ENCODE measurements around the gene STX19. TPM values are rescaled to one million over a fixed set of nuclear protein-coding genes. Genes with fewer than 3 reads are reported as not detected.

The STX19 gene
- total and polyA plus RNA-seq, 2 experiments from 2014 or later: 0.12 to 0.47 TPM

- no peaks in the 10 kb centered on the region for H4K20me1 ChIP-seq (ENCODE audit: insufficient read depth, poor library complexity, severe bottlenecking)
These were observed 14.9 kb upstream of the STX19 start for GRCh38 chr3:94043285-94043684.

DNA sequence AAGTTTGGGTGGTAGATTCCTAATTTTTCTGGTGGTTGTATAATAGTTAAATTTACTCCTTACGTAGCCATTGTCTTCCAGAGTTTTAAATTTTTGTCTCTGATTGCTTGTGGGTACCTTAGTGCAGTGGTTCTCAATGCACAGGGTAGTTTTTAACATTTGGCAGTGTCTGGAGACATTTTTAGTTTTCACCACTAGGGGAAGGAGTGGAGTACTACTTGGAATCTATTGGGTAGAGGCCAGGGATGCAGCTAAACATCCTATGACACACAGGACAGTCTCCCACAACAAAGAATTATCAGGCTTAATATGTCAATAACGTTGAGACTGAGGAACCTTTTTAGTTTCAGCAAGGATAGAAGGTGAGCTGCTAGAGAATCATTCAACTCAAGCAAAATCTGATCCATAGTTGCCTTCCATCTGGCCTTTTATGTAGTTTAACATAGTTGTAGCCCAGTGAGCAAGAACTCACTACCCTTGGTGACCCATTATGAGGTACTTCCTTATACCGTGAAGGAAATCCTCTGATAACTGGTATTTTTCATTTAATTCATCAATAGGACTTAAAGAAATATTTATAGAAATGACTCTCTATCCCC is 8.6 kb upstream of the STX19 start:
- TF ChIP-seq, protein P1, sequence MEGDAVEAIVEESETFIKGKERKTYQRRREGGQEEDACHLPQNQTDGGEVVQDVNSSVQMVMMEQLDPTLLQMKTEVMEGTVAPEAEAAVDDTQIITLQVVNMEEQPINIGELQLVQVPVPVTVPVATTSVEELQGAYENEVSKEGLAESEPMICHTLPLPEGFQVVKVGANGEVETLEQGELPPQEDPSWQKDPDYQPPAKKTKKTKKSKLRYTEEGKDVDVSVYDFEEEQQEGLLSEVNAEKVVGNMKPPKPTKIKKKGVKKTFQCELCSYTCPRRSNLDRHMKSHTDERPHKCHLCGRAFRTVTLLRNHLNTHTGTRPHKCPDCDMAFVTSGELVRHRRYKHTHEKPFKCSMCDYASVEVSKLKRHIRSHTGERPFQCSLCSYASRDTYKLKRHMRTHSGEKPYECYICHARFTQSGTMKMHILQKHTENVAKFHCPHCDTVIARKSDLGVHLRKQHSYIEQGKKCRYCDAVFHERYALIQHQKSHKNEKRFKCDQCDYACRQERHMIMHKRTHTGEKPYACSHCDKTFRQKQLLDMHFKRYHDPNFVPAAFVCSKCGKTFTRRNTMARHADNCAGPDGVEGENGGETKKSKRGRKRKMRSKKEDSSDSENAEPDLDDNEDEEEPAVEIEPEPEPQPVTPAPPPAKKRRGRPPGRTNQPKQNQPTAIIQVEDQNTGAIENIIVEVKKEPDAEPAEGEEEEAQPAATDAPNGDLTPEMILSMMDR (IDR thresholded peaks at IDR 0.05; ENCODE audit: poor library complexity): peak; percentile 15
- no peak for TF ChIP-seq EZH2 (IDR thresholded peaks at IDR 0.05; ENCODE audit: borderline replicate concordance)
- Histone ChIP-seq H2AFZ (no peak overlapping the region), H3K27me3 (no peaks in the 10 kb centered on the region), H3K27ac (no peak overlapping the region), H3K9me3 (ENCODE audit: low read depth) (no peaks in the 10 kb centered on the region), H3K9me2 (replicated peaks; ENCODE audit: insufficient read depth) (no peaks in the 10 kb centered on the region), H3K79me2 (no peaks in the 10 kb centered on the region), H3K4me2 (no peak overlapping the region), H3K4me3 (no peak overlapping the region), H4K20me1 (ENCODE audit: insufficient read depth, poor library complexity, severe bottlenecking) (no peaks in the 10 kb centered on the region), H3K4me1 (ENCODE audit: insufficient read depth) (no peaks in the 10 kb centered on the region), H3K36me3 (replicated peaks; ENCODE audit: insufficient read depth, low read depth) (no peaks in the 10 kb centered on the region)
- peak; percentile 7 for DNase-seq (ENCODE audit: low spot score)
- 83% methylated on average over 3 of the region's 3 CpGs for WGBS (ENCODE audit: low lambda C conversion rate, missing lambda C conversion rate)

More at GRCh38 chr3:94043285-94043684, 14.9 kb upstream of the STX19 start:
- Histone ChIP-seq H3K9me2 (replicated peaks; ENCODE audit: insufficient read depth) (no peaks in the 10 kb centered on the region), H3K9me3 (ENCODE audit: low read depth) (no peaks in the 10 kb centered on the region), H3K4me2 (no peak overlapping the region), H3K4me1 (ENCODE audit: insufficient read depth) (no peaks in the 10 kb centered on the region), H3K36me3 (replicated peaks; ENCODE audit: insufficient read depth, low read depth) (no peaks in the 10 kb centered on the region), H3K79me2 (no peaks in the 10 kb centered on the region), H3K4me3 (no peak overlapping the region), H2AFZ (no peak overlapping the region), H3K27ac (no peak overlapping the region), H3K27me3 (no peaks in the 10 kb centered on the region)
- no peak for DNase-seq (ENCODE audit: low spot score)
- TF ChIP-seq EZH2phosphoT487 (IDR thresholded peaks at IDR 0.05; ENCODE audit: low read depth, severe bottlenecking, unreplicated experiment): no peak
- TF ChIP-seq, protein P1 (IDR thresholded peaks at IDR 0.05; ENCODE audit: poor library complexity): no peak
- TF ChIP-seq EZH2 (IDR thresholded peaks at IDR 0.05; ENCODE audit: borderline replicate concordance): no peak
- 97% methylated on average over 1 of the region's 1 CpG for WGBS (ENCODE audit: low lambda C conversion rate, missing lambda C conversion rate)

DNA sequence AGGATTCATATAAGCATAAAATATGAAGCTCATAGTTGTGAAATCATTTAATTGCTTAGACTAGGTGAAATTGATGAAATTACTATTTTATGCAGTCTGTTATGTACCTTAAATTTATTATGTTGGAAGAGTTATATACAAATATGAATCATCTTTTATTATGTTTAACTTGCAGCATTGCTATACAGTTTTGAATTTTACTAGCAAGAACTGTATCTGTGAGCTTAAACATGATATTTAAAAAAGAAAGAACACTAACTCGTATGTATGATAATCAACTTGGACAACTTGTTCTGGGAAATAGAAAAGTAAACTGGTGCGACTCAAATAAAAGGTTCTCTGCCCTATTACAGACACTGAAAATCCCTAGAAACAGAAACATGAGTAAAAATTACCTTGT is 1.8 kb downstream of the STX19 start:
- Histone ChIP-seq H3K9me3 (ENCODE audit: low read depth) (no peaks in the 10 kb centered on the region), H3K27ac (no peak overlapping the region), H3K9me2 (replicated peaks; ENCODE audit: insufficient read depth) (no peaks in the 10 kb centered on the region), H3K4me1 (ENCODE audit: insufficient read depth) (no peaks in the 10 kb centered on the region), H3K4me3 (no peak overlapping the region), H3K27me3 (no peaks in the 10 kb centered on the region), H2AFZ (no peak overlapping the region), H3K79me2 (no peaks in the 10 kb centered on the region), H3K4me2 (no peak overlapping the region), H3K36me3 (replicated peaks; ENCODE audit: insufficient read depth, low read depth) (no peaks in the 10 kb centered on the region), H4K20me1 (ENCODE audit: insufficient read depth, poor library complexity, severe bottlenecking) (no peaks in the 10 kb centered on the region)
- no peak for DNase-seq (ENCODE audit: low spot score)
- TF ChIP-seq EZH2 (IDR thresholded peaks at IDR 0.05; ENCODE audit: borderline replicate concordance): no peak
- no peak for TF ChIP-seq EZH2phosphoT487 (IDR thresholded peaks at IDR 0.05; ENCODE audit: low read depth, severe bottlenecking, unreplicated experiment)
- TF ChIP-seq, protein P1 (IDR thresholded peaks at IDR 0.05; ENCODE audit: poor library complexity): no peak
- WGBS (ENCODE audit: low lambda C conversion rate, missing lambda C conversion rate): 94% methylated on average over 2 of the region's 2 CpGs

Measured in hepatocyte (in vitro differentiated cells).